A673 (cell line): ENCODE results near the gene SNRPA1.

Experiments used
- CTCF ChIP-seq: fragments of 300-800, 200-600 bp; sonication (generic); conservative IDR thresholded peaks from 2 replicates; pipeline ENCODE4 v1.5.1; 2017; ENCODE audit warnings: low read depth, mild to moderate bottlenecking, antibody characterized with exemption, low read length, moderate library complexity, mixed read lengths
- EZH2 ChIP-seq: fragments of 200-600 bp; sonication (generic); IDR thresholded peaks from 2 replicates; pipeline ENCODE4 v1.6.1; 2017; ENCODE audit warnings: borderline replicate concordance, low read depth, mild to moderate bottlenecking, mixed read lengths, antibody characterized with exemption, low read length; ENCODE audit not compliant: poor library complexity, severe bottlenecking

DNA sequence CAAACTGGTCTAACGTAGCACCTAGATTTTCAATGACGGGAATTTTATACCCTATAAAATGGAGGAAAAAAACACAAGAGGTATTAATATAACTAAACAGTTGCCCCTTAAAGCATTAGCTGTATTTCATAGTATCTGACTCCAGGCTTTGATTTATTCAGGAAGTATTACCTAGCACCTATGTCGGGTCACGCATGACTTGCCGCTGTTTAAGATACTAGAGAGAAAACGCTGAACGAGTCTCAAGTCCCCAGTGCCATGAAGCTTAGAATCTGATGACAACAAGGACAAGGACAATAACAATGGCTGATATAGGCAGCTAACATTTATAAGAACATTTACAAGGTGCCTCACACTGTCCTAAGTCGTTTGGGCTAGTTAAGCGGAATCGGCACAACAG, 1.9 kb downstream of the SNRPA1 start:
- TF ChIP-seq CTCF = no peak
- no peak for TF ChIP-seq EZH2
